ENCODE results near the gene MAPK8.

DNA sequence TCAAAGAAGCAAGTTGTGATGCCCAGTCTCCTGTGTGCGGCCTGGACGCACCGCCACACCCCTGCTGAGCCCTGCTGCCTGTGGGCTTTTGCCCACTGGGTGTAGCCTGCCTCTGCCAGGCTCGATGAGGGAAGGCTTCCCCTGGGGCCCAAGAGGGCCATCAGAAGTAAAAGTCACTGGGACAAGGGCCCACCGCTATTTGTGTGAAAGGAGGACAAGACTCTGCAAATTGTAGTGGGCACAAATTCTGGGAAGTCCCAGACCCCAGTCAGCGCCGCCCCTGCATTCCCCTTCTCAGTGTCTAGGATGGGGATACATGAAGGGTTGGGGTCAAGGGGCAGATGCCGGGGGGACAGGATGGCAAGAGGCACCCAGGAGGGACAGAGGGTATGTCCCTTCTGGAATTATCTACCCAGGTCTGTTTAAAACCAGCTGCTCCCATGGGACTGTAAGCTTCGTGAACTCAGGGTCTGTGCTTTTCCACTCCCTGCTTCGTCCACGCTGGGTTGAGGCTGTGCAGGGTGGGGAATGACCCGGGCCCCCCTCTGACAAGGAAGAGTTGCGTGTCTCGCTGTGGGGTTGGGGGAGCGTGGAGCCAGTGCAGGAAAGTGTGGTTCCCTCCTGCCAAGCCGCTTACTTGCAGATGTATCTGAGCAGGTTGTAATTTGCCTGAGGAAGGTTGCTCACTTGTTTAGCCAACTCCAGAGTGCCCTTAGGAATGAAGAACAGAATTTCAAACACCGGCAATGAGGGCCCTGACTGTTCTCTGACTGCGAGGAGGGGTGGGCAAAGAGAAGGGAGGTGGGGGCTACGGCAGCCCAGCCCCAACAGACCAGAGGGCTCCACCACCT lies 147.2 kb downstream of the MAPK8 start:
- TF ChIP-seq, protein P1, sequence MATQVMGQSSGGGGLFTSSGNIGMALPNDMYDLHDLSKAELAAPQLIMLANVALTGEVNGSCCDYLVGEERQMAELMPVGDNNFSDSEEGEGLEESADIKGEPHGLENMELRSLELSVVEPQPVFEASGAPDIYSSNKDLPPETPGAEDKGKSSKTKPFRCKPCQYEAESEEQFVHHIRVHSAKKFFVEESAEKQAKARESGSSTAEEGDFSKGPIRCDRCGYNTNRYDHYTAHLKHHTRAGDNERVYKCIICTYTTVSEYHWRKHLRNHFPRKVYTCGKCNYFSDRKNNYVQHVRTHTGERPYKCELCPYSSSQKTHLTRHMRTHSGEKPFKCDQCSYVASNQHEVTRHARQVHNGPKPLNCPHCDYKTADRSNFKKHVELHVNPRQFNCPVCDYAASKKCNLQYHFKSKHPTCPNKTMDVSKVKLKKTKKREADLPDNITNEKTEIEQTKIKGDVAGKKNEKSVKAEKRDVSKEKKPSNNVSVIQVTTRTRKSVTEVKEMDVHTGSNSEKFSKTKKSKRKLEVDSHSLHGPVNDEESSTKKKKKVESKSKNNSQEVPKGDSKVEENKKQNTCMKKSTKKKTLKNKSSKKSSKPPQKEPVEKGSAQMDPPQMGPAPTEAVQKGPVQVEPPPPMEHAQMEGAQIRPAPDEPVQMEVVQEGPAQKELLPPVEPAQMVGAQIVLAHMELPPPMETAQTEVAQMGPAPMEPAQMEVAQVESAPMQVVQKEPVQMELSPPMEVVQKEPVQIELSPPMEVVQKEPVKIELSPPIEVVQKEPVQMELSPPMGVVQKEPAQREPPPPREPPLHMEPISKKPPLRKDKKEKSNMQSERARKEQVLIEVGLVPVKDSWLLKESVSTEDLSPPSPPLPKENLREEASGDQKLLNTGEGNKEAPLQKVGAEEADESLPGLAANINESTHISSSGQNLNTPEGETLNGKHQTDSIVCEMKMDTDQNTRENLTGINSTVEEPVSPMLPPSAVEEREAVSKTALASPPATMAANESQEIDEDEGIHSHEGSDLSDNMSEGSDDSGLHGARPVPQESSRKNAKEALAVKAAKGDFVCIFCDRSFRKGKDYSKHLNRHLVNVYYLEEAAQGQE (IDR thresholded peaks at IDR 0.05; ENCODE audit: low read depth), result no peak
- no peak for TF ChIP-seq TEAD4 (IDR thresholded peaks at IDR 0.05)
- TF ChIP-seq, protein P2, sequence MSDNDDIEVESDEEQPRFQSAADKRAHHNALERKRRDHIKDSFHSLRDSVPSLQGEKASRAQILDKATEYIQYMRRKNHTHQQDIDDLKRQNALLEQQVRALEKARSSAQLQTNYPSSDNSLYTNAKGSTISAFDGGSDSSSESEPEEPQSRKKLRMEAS (IDR thresholded peaks at IDR 0.05), result no peak
- TF ChIP-seq ZBTB7A (IDR thresholded peaks at IDR 0.05; ENCODE audit: low read depth), result no peak
- TF ChIP-seq TAF1 (IDR thresholded peaks at IDR 0.05; ENCODE audit: low read depth), result no peak

Data from Ishikawa (cell line).